GM21515 (cell line): ENCODE data around the gene MEF2B.
"Not testable (repeated sequence)": the region's sequence is repeated elsewhere in the genome, so short reads cannot be mapped to it uniquely, and the experiment has no call there.

Experiments used
- ATAC-seq: cut with Tn5 transposase; IDR thresholded peaks from one replicate; pipeline ENCODE4 v1.9.1; 2021; ENCODE audit not compliant: unreplicated experiment

Gene MEF2B

GRCh38 chr19:19132912-19133311, 37.2 kb downstream of the MEF2B start:
- no peak for ATAC-seq

- ATAC-seq = no peak
These were observed 38.1 kb downstream of the MEF2B start for GRCh38 chr19:19131989-19132388.

GRCh38 chr19:19126102-19126501, 44.0 kb downstream of the MEF2B start:
- ATAC-seq = no peak

- no peak for ATAC-seq
These were observed 46.7 kb downstream of the MEF2B start for GRCh38 chr19:19123386-19123785.

- ATAC-seq = no peak
These were observed 47.2 kb downstream of the MEF2B start for GRCh38 chr19:19122902-19123301.

- ATAC-seq = no peak
These were observed 48.7 kb downstream of the MEF2B start for GRCh38 chr19:19121371-19121770.

- ATAC-seq = no peak
These were observed 49.5 kb downstream of the MEF2B start for GRCh38 chr19:19120308-19121231.

- no peak for ATAC-seq
These were observed 50.5 kb downstream of the MEF2B start for GRCh38 chr19:19119325-19120237.

GRCh38 chr19:19115954-19116353, 54.1 kb downstream of the MEF2B start:
- ATAC-seq = no peak

GRCh38 chr19:19113040-19113626, 56.9 kb downstream of the MEF2B start:
- no peak for ATAC-seq

- ATAC-seq = no peak
These were observed 58.0 kb downstream of the MEF2B start for GRCh38 chr19:19111967-19112580.

GRCh38 chr19:19111136-19111835, 58.8 kb downstream of the MEF2B start:
- no peak for ATAC-seq

- no peak for ATAC-seq
These were observed 59.5 kb downstream of the MEF2B start for GRCh38 chr19:19110410-19111135.

GRCh38 chr19:19109601-19110000, 60.5 kb downstream of the MEF2B start:
- ATAC-seq = no peak

- ATAC-seq = no peak
These were observed 62.4 kb downstream of the MEF2B start for GRCh38 chr19:19107654-19108053.

- ATAC-seq = not testable (repeated sequence)
These were observed 63.1 kb downstream of the MEF2B start for GRCh38 chr19:19106938-19107337.

- ATAC-seq = no peak
These were observed 64.0 kb downstream of the MEF2B start for GRCh38 chr19:19106056-19106551.

- no peak for ATAC-seq
These were observed 64.6 kb downstream of the MEF2B start for GRCh38 chr19:19105365-19106055.

- ATAC-seq = no peak
These were observed 66.9 kb downstream of the MEF2B start for GRCh38 chr19:19103167-19103566.
